GM12874 (cell line): ENCODE data around the gene OXTR.

Experiments
- CTCF ChIP-seq: IDR thresholded peaks from 2 replicates; pipeline ENCODE4 v1.5.1; 2011; ENCODE audit warnings: low read depth, mild to moderate bottlenecking, control low read depth, low read length, moderate library complexity; ENCODE audit not compliant: insufficient read depth

Gene OXTR

GRCh38 chr3:8752832-8753231 lies 16.6 kb downstream of the OXTR start:
- TF ChIP-seq CTCF: no peak

DNA sequence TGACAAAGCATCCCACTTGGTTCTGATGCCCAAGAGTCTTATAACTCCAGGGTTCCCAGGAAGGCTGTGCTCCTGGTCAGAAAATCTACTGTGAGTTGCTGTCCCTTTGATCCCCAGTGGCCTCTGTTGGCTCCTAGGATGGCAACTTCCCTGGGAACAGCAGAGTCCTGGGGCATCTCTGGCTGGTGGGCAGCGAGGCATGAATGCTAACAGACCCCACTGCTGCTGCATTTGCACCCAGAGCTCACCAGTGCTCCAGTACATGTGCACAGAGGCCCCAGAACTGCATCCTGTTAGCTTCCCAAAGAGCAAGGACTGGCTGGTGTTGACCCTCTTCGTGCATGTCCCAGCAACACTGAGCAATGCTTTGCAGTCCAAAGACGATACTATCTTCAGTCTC lies 20.1 kb downstream of the OXTR start:
- TF ChIP-seq CTCF: no peak

DNA sequence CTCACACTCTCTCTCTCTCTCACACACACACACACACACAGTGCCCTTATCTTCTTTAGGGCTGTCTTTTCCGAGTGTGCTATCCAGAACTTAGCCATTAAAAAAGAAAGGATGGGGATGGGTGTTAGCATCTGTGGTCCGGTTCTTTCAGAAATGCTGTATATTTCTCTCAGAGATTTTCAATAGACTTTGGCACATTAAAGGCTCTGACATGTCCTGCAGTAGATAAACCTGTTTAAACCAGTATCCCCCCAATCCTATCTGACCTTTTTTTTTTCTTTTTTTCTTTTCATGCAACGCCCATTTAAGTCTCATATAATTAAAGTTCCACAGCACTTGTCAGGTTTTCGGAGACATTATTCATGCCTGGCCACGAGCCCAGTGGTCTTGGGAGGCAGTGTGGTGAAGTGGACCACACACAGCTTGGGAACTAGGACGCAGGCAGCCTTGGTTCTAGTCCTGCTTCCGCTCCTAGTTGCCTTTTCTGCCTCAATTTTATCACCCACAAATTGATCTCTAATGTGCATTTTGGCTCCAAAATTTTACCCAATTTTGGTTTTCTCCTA lies 22.6 kb downstream of the OXTR start:
- no peak for TF ChIP-seq CTCF

DNA sequence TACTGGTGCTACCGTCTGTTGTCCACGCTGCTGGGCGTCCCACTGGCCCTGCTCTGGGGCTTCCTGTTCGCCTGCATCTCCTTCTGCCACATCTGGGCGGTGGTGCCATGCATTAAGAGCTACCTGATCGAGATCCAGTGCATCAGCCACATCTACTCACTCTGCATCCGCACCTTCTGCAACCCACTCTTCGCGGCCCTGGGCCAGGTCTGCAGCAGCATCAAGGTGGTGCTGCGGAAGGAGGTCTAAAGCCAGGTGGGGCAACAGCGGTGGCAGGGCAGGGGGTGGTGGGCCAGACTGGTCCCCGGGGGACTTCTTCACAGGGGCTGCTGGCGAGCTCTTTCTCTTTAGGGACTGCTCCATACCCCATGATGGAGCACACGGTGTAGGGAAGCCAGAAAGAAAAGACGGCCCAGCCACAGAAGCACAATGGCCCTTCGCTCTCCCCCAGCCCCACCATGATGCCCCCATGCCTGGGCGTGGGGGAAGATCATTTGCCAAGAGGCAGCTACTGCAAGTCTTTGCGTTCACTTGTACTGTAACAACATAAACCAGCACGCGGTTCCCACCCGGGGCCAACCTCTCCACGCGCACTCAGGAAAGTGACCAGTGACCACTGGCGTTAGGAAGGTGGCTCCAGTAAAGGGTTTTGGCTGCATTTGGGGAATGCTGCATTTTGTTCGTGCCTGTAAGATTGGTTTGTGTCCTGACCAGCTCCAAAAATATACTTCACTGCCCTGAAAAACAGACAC lies 23.6 kb downstream of the OXTR start:
- no peak for TF ChIP-seq CTCF

GRCh38 chr3:8743911-8744310 lies 25.5 kb downstream of the OXTR start:
- no peak for TF ChIP-seq CTCF

GRCh38 chr3:8743021-8743601 lies 26.3 kb downstream of the OXTR start:
- TF ChIP-seq CTCF: no peak

DNA sequence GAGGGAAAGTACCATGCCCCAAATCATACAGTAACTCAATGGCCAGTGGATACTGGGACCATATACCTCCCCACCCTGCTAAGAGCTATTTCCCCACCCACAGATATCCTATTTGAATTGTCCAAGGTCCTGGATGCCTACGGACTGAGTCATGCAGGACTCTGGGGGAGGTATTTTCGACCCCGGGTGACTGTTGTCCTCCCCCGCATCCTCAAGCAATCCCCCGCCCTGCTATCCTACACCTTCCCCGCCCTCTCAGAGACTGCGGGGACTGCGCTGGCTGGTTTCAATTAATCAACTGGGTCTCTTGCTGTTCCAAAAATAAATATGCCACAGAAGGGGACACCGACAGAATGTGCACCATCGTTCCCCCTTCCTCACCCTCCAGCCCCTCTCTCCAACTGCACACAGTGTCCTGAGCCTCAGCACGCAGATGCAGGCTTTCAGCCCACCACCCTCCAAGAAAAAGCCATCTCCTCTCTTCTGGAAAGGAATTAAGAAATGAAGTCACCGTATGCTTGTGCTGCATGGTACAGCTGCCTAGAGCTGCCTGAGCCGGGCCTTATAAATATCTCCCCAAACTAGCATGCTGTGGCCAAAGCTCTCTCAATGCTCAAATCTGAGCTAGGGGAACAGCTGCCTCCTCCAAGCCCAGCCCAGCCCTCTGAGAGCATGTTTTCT lies 27.7 kb downstream of the OXTR start:
- TF ChIP-seq CTCF: no peak
